Astrocyte (in vitro differentiated cells and primary cell): Measurements from ENCODE around the gene POLD2.

ENCODE experiments used
- EZH2 ChIP-seq: IDR thresholded peaks from 2 replicates; pipeline ENCODE4 v1.6.1; 2012; ENCODE audit warnings: mild to moderate bottlenecking, low read length, inconsistent platforms; ENCODE audit not compliant: insufficient read depth
- TF ChIP-seq, protein P1 (sequence below): IDR thresholded peaks from 2 replicates; pipeline ENCODE4 v1.5.1; 2011; ENCODE audit warnings: low read depth, mild to moderate bottlenecking, inconsistent platforms, low read length, moderate library complexity; ENCODE audit not compliant: insufficient read depth

DNA sequence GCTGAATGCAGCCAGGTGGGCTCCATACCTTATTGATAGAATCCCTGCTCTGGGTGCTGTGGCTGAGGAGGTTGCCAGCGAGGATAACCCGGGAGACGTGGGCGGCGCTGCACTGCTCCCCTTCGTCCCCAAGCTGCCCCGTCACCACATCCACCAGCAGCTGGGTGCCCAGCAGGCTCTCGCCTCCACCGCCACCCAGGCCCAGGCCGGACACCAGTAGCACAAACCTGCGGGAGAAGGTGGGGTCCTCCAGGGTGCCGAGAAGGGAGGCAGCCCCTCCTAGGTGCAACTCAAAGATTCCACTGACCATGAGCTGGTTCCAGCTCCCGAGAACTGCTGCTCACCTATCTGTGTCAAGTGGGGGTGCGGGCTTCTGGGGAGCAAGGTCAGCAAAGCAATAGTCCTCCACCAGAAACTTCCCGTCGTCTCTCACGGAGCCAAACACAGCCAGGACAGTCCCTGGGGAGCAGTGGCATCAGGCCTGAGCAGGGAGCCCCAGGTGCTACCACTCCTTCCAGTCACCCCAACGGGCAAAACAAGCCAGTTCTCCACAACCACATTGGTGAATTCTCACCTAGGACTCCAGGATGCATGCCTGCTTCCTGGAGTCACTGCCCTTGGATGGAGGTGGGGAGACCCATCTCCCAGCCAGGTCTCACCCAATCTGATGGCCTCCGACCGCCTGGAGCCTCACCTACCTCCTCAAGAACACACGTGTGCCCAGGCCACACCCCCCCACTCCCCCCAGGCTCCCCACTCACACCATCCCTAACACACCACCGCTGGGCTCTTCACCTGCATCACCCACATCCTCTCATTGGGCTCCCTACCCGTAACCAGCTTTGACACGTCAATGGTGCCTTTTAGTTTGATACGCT lies 6.3 kb downstream of the POLD2 start:
- TF ChIP-seq, protein P1, sequence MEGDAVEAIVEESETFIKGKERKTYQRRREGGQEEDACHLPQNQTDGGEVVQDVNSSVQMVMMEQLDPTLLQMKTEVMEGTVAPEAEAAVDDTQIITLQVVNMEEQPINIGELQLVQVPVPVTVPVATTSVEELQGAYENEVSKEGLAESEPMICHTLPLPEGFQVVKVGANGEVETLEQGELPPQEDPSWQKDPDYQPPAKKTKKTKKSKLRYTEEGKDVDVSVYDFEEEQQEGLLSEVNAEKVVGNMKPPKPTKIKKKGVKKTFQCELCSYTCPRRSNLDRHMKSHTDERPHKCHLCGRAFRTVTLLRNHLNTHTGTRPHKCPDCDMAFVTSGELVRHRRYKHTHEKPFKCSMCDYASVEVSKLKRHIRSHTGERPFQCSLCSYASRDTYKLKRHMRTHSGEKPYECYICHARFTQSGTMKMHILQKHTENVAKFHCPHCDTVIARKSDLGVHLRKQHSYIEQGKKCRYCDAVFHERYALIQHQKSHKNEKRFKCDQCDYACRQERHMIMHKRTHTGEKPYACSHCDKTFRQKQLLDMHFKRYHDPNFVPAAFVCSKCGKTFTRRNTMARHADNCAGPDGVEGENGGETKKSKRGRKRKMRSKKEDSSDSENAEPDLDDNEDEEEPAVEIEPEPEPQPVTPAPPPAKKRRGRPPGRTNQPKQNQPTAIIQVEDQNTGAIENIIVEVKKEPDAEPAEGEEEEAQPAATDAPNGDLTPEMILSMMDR = no peak
- TF ChIP-seq EZH2 = no peak
